RCC 7860 (cell line): ENCODE results near the gene NUP214.
"Not testable (repeated sequence)": the region's sequence is repeated elsewhere in the genome, so short reads cannot be mapped to it uniquely, and the experiment has no call there.

Source experiments
- DNase-seq: peaks from one replicate; pipeline ENCODE4 v3.0.0-alpha.2; 2015; ENCODE audit warnings: low spot score
- FAIRE-seq: peaks from 2 replicates; lab custom pipeline; 2012; peaks lifted over from hg19 to GRCh38; lab: Jason Lieb, UNC

The NUP214 gene

DNA sequence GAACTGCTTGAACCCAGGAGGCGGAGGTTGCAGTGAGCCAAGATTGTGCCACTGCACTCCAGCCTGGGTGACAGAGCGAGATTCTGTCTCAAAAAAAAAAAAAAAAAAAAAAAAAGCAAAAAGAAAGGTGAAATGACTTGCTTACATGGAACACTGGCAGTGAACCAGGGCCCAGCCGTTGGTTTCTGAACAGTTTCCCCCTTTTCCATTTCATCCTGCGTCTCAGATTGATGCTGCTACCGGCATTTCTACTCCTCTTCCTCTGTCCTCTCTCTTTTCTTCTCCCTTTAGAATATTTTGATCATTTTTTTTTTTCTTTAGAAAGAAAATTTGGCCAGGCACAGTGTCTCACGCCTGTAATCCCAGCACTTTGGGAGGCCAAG is 10.0 kb upstream of the NUP214 start:
- FAIRE-seq, DNase-seq: not testable (repeated sequence)

DNA sequence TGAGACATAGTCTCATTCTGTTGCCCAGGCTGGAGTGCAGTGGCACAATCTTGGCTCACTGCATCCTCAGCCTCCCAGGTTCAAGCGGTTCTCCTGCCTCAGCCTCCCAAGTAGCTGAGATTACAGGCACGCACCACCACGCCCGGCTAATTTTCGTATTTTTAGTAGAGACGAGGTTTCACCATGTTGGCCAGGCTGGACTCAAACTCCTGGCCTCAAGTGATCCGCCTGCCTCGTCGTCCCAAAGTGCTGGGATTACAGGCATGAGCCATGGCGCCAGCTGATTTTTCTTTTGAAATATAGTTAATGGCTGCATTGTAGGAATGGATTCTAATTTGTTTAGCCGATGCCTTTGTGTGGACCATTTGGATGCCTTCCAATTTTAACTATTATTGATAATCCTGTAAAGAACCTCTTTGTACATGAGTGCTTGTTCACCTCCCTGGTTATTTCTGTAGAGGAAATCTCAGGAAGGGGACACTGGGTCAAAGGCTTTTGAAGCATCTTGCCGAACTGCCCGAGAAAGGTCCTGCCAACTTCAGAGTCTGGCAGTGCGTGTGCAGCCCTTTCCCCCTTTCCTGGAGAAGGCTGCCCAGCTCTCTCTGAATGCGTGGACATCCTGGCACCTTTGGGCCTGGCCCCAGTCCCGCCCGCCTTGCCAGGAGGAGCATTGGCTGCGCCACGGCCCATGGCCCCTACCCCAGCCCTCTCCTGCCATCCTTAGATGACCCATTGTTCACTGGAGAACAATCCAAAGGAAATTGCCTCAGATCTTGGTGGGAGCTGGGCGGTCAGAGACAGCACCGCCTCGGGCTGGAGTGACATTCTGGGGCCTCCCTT is 8.9 kb upstream of the NUP214 start:
- DNase-seq (no peak), FAIRE-seq (no peak)

DNA sequence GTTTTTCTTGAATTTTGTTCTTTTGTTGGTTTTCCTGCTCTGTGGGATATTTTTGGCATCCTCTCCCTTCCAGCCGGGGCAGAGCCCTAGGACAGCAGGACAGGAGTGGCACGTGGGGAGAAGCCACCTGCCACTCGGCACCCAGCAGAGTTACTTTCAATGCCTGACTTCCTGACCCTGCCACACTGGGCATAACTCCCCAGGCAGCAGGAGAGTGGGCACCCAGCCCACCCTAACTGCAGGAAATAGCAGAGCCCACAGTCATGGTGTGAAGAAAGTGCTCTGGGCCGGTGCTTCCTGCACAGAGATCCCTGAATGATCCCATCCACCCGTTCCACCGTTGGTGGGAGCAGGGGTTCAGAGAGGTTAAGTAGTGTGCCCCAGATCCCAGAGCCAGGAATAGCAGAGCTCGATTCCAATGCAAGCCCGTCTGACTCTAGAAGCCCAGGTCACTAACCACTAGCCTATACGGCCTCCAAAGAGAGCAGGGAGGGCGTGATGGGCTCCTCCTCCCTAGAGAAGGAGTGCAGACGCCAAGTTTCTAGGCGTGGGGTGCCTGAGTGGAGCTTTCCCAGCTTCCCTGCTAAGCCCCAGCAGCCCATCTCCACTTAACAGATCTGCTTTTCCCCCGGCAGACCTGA is 8.1 kb upstream of the NUP214 start:
- DNase-seq = no peak
- FAIRE-seq = no peak

DNA sequence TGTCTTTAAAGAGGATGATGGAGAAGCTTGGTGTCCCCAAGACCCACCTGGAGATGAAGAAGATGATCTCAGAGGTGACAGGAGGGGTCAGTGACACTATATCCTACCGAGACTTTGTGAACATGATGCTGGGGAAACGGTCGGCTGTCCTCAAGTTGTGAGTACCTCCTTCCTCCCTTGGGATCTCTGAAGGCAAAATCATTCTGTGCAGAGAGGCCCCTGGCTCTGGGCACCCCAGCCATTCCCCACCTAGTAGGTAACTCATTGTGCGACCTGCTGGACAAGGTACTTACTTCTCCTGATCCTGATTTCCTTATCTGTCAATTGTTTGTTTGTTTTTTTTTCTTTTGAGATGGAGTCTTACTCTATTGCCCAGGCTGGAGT is 7.6 kb upstream of the NUP214 start:
- DNase-seq (no peak), FAIRE-seq (no peak)

DNA sequence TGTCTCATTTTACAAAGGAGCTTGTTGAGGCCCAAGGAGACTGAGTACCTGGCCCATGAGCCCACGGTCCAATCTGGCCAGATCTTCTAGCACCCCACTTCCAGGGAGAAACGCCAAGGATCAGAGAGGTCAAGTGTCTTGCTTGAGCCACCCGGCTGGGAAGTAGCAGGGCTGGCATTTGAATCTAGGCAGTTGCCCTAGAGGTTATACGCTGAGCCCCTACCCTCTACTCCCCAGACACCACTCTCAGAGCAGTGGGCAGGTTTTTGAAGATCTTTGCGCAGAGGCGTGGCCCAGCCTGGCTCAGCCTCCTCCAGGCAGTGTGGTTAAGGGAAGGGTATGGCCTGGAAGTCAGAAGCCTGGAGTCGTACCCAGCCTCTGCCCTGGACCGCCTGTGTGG is 5.8 kb upstream of the NUP214 start:
- FAIRE-seq (no peak), DNase-seq (no peak)

DNA sequence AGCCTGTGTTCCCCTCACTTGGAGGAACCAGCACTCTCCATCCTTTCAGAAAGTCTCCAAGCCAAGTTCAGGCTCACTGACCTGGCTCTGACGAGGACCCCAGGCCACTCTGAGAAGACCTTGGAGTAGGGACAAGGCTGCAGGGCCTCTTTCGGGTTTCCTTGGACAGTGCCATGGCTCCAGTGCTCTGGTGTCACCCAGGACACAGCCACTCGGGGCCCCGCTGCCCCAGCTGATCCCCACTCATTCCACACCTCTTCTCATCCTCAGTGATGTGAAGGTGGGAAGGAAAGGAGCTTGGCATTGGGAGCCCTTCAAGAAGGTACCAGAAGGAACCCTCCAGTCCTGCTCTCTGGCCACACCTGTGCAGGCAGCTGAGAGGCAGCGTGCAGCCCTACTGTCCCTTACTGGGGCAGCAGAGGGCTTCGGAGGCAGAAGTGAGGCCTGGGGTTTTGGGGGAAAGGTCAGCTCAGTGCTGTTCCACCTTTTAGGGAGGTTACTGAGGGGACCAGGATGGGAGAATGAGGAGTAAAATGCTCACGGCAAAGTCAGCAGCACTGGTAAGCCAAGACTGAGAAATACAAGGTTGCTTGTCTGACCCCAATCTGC is 4.7 kb upstream of the NUP214 start:
- no peak for DNase-seq
- FAIRE-seq = no peak

DNA sequence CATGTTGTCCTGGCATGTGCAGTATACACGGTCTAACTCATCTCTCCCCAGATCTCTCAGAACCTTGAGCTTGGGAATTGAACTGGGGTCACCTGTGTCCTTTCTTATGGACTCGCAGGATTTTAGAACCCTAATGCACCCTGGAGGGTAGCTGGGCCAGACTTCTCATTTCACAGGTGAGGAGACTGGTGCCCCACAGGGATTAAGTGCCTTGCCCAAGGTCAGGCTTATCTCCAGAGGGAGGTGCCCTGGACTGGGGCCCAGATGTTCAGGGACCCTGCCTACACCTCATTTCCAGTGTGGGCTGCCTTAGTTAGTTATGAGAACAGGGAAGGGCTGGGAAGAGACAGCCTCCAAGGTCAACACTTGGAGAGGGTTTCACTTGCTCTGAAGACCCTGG is 4.0 kb upstream of the NUP214 start:
- FAIRE-seq (no peak), DNase-seq (no peak)

DNA sequence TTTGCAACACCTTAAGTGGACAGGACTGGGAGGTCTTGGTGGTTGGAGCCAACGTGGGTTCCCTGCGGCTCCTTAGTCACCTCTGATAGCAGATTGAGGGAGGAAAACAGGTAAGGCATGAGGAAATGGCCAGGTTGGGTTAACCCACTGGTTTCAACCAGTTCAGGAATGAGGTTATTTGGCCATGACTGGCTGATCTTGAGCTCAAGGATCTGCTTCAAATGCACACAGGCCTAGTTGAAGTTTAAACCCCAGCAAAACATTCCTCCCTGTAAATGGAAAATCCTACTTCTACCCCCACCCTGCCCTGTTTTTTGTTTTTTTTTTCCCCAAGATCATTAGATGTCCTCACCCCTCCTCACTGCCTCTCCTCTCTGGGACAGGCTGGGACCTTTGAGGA is 3.2 kb upstream of the NUP214 start:
- FAIRE-seq (no peak), DNase-seq (no peak)

DNA sequence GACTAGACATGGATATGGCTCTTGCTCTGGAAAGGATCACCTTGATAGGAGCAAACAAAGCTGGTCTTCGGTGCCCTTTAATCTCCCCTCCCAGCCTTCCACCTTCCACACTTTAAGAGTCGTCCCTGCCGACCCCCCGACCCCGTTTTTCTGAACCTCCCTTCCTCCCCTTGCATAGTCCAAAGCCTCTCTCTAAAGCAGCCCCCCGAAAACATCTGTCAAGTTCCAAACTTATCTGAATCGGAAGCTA is 423 bp upstream of the NUP214 start:
- no peak for DNase-seq
- FAIRE-seq = no peak

DNA sequence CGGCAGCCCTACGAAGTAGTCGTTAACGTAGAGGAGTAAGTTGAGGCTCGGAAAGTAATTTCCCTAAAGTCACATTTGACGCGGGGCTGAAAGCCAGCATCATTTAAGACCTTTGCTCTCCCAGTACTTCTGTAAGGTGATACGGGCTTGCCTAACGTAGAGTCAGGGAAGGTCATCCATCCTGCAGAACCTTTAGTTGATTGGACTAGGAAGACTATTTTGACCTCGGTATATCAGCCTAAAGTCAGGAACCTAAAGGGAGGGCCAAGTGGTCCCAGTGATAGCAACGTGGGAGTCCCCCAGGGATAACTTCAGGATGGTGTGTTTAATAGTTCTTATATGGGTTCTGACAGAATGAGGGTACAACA is 657 bp downstream of the NUP214 start:
- FAIRE-seq = no peak
- no peak for DNase-seq

DNA sequence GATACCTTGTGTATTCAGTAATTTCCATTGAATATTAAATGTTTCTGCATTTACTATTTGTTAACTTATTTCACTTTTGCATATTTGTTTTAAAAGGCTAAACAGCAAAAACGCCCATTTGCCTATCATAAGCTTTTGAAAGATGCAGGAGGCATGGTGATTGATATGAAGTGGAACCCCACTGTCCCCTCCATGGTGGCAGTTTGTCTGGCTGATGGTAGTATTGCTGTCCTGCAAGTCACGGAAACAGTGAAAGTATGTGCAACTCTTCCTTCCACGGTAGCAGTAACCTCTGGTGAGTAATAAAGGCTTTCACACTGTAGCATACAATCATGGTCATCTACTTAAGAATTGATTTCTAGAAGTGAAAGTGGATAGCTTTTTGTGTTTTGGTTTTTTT is 3.8 kb downstream of the NUP214 start:
- FAIRE-seq (no peak), DNase-seq (no peak)

DNA sequence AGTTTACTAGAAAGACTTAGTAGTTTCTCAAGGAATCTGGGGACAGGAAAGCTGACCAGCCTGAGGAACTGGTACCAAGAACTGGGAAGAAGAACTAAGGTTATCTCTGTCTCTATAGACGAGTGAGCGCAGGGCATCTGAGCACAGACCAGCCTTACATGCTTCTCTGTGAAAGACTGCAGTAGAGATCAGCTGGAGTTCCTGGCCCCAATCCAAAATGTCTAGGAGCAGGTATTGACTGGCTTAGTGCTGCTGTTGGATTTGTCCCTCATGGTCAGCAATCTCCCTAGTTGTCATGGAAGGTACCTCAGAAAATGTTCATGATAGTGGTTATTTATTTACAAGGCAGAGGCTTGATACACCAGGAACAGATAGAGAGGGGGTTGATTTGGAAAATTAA is 13.3 kb downstream of the NUP214 start:
- DNase-seq (no peak), FAIRE-seq (no peak)

DNA sequence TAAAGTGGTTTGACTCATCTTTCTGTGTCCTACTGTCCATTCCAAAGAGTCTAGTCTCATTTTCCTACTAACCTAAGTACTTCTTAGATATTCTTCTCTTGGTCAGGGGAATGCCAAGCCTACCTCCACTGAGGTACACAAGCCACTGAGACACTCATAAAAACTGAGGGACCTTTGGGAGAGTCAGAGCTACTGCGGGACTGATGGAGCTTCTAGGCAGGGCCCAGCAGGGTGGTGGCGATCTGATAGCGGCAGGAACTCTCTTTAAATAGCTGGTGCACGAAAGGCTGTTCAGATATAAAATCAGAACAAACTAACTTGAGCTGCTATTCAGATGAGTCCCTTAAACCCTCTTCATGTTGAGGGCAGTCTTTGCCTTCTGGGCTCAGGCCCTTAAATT is 14.7 kb downstream of the NUP214 start:
- DNase-seq = no peak
- no peak for FAIRE-seq

DNA sequence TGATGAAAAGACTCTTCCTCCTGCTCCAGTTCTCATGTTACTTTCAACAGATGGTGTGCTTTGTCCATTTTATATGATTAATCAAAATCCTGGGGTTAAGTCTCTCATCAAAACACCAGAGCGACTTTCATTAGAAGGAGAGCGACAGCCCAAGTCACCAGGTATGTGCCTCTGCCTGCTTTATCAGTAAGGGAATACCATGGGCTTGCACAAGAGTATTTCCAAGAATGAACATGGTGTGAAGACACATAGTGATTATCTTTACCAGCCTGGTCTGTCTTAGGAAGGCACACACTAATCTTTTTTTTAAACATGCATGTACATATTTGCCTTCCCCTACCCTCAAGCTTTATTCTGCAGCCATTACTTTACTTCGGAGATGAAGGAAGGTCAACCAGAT is 15.2 kb downstream of the NUP214 start:
- FAIRE-seq = no peak
- no peak for DNase-seq

DNA sequence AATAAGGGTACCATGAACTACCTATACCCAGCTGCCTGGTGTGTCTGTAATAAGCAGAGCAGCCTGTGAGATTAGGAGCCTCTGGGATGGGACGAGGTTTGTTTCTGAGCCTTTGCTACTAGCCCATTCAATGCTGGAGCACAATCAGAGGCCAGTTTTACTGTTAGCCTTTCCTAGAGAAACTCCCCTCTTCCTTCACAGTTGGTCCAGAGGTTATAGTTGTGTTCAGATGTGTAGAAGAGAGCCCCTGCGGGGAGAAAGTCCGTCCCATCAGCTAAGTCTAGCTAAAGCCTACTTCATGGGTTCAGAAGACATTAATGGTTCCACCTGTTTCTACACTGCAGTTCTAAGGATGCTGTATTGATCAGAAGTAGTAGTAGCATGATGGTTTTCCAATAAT is 16.8 kb downstream of the NUP214 start:
- DNase-seq (no peak), FAIRE-seq (no peak)

DNA sequence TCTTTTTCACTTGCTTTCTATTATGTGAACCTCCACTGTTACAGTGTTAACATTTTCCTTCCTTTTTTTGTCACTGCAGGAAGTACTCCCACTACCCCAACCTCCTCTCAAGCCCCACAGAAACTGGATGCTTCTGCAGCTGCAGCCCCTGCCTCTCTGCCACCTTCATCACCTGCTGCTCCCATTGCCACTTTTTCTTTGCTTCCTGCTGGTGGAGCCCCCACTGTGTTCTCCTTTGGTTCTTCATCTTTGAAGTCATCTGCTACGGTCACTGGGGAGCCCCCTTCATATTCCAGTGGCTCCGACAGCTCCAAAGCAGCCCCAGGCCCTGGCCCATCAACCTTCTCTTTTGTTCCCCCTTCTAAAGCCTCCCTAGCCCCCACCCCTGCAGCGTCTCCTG is 18.8 kb downstream of the NUP214 start:
- no peak for FAIRE-seq
- DNase-seq = no peak

DNA sequence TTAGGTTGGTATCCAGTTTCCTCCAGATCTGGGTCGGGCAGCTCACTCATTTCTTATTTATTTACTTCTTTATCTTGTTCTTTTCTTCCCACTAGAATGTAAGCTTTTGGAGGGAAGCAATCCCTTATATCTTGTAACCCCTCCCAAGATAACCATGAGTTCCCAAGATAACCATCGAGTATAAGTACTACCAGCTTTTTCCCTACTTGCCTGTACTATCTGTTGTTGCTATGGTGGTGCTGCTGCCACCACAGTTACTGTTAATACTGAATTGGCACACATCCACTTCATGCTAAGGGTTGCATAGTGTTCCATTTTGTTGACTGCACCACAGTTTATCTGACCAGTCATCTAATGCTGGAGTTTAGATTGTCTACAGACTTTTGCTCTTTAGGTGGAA is 19.9 kb downstream of the NUP214 start:
- FAIRE-seq (no peak), DNase-seq (no peak)

DNA sequence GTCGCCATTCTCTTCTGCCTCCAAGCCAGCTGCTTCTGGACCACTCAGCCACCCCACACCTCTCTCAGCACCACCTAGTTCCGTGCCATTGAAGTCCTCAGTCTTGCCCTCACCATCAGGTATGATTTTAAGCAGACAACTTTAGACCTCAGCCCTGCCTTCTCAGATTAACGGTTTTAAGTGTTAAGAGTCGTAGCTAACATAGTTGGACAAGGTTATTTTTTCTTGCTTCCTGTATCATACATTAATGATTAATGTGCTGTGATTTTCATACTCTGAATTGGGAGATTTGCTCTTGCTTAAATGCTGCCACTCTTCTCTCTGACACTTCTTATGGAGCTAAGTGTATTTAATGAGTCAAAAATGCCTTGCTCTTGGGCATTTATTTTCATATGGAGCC is 20.8 kb downstream of the NUP214 start:
- FAIRE-seq = no peak

DNA sequence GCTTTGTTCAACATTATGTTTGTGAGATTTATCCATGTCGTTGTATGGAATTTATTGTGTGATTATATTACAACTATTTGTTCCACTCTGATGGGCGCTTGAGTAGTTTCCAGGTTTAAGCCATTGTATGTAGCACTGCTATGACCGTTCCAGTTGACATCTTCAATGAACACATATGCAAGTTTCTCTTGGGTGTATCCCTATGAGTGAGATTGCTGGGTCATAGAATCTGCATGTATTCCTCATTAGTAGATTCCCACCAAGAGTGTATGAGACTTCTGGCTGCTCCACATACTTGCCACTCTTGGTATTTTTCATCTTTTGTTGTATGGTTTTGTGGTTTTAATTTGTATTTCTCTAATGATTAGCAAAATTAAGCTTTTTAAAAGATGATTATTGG is 22.9 kb downstream of the NUP214 start:
- FAIRE-seq = no peak
- DNase-seq = no peak

More for the DNA sequence above, 20.8 kb downstream of the NUP214 start:
- DNase-seq = no peak

DNA sequence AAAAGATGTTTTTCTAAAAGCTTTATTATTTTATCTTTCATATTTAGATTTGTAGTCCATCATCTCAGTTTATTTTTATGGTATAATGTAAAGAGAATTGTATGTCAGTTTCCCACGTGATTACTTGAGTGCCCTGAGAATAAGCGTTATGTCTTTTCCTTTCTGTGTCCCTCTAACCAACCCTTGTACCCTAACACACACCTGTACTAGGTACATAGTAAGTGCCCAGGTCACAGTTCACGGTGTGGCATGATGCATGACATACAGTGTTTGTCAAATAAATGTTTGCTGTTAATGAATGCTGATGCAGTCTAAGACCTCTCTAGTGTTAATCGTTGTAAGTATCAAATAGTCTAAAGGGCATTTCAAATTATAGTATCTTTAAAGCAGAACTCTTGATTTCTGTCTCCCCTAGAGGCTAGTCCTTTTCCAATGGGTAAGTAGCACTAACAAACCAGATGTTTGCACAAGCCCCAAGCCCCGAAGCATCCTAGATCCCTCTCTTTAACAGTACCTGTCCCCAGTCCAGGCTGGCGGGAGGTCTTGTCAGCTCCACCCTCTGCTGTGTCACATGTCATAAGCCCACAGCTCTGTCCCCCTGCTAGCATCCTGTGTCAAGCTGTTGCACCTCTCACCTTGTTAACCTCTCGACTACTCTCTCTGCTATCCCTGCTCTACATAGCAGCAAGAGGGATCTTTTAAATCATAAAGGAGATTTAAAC is 23.7 kb downstream of the NUP214 start:
- DNase-seq = no peak
- no peak for FAIRE-seq

DNA sequence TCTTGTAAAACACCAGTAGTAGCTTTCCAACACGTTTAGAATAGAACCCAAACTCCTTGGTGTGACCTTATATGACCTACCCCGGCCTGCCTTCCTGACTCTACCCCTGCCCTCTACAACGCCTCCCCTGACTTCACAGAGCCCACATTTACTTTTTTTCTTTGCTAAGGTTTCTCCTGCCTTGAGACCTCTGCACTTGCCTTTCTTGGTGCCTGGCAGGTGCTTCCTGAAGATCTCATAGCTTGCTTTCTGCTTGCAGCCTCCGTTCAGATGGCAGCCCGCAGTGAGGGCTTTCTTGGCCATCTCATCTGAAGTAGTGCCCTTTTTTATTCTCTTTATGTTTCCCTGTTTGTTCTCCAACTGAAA is 24.3 kb downstream of the NUP214 start:
- FAIRE-seq (no peak), DNase-seq (no peak)

DNA sequence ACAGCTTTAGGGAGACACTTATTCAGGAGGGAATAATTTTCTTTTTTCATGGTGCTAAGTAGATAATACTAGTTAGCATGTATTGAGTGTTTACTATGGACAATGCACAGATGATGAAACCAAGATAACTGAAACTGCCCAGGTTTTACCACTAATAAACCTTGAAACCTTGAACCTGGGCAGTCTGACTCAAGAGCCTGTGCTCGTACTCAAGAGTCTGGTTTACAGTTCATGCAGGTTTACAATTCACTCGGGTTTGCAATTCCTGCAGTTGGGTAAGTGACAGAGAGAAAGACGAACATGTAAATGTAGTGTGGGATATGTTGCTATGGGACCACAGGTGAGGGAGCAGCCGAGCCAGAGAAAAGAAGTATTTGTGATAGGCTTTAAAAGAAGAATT is 28.2 kb downstream of the NUP214 start:
- FAIRE-seq (no peak), DNase-seq (no peak)
